H1 (cell line): ENCODE data around the gene THG1L. TPM values are rescaled to one million over a fixed set of nuclear protein-coding genes. Genes with fewer than 3 reads are reported as not detected.

ENCODE experiments used
- CTCF ChIA-PET: fragments of 300-600 bp; sonication (Branson Sonifier 250); formaldehyde crosslinking; loops from one replicate; lab custom pipeline; 2021; ENCODE audit not compliant: partially characterized antibody; lab: Charles Lee
- POLR2A ChIA-PET: fragments of 300-600 bp; sonication (Branson Sonifier 250); formaldehyde crosslinking; loops from one replicate; lab custom pipeline; 2021; ENCODE audit warnings: inconsistent platforms; ENCODE audit not compliant: partially characterized antibody; lab: Charles Lee
- DNase-seq, 2 experiments: peaks; one replicate each; pipeline versions ENCODE4 v3.0.0 to v3.0.0-alpha.2; 2010 to 2022; ENCODE audit warnings: low spot score in 2 of 2, low read depth in 1 of 2, mixed read lengths in 1 of 2
- FAIRE-seq: peaks from 2 replicates; lab custom pipeline; 2011; peaks lifted over from hg19 to GRCh38; lab: Jason Lieb, UNC
- H2AFZ ChIP-seq: 2 replicates; pipeline ENCODE4 v1.8.1; 2012; ENCODE audit warnings: low read length, inconsistent platforms
- H2AK5ac ChIP-seq: 2 replicates; pipeline ENCODE4 v1.6.1; 2013; ENCODE audit warnings: low read depth, low read length
- H2BK120ac ChIP-seq: replicated peaks from 2 replicates; pipeline ENCODE3; 2013; ENCODE audit warnings: low read depth, low read length, inconsistent platforms
- H2BK12ac ChIP-seq: 2 replicates; pipeline ENCODE4 v1.6.1; 2013; ENCODE audit warnings: low read depth, low read length
- H2BK15ac ChIP-seq: 2 replicates; pipeline ENCODE4 v1.6.1; 2013; ENCODE audit warnings: low read length
- H2BK20ac ChIP-seq: 2 replicates; pipeline ENCODE4 v1.6.1; 2013; ENCODE audit warnings: low read length
- H2BK5ac ChIP-seq: 2 replicates; pipeline ENCODE4 v1.6.1; 2013; ENCODE audit warnings: low read depth, low read length
- H3K14ac ChIP-seq: 2 replicates; pipeline ENCODE4 v1.6.1; 2013; ENCODE audit warnings: inconsistent platforms; ENCODE audit not compliant: insufficient read length
- H3K18ac ChIP-seq: 2 replicates; pipeline ENCODE4 v1.6.1; 2013; ENCODE audit warnings: low read length; ENCODE audit errors: extremely low read depth
- H3K23ac ChIP-seq: 2 replicates; pipeline ENCODE4 v1.6.1; 2013; ENCODE audit warnings: inconsistent platforms; ENCODE audit not compliant: insufficient read length
- H3K23me2 ChIP-seq: 2 replicates; pipeline ENCODE4 v1.6.1; 2013; ENCODE audit warnings: low read depth, low read length
- H3K27ac ChIP-seq: 2 replicates; pipeline ENCODE4 v1.6.1; 2011; ENCODE audit warnings: low read depth, low read length, inconsistent platforms
- H3K27me3 ChIP-seq, 4 experiments: replicated peaks in 1 of 4; 1 replicate in 1 of 4; 2 replicates in 3 of 4; pipeline versions ENCODE4 v1.6.1 to v1.8.1; 2011 to 2013; ENCODE audit warnings: low read length in 3 of 4, mild to moderate bottlenecking in 3 of 4, inconsistent platforms in 2 of 4, mixed read lengths in 2 of 4, moderate library complexity in 1 of 4; ENCODE audit not compliant: control insufficient read depth in 3 of 4, insufficient read depth in 3 of 4; ENCODE audit errors: extremely low read depth in 1 of 4
- H3K36me3 ChIP-seq, 4 experiments: 2 replicates each; pipeline versions ENCODE4 v1.6.1 to v1.8.1; 2011 to 2013; ENCODE audit warnings: mild to moderate bottlenecking in 4 of 4, low read length in 3 of 4, moderate library complexity in 2 of 4, control low read depth in 1 of 4, inconsistent platforms in 1 of 4; ENCODE audit not compliant: insufficient read depth in 4 of 4, control insufficient read depth in 2 of 4
- H3K4ac ChIP-seq: replicated peaks from 2 replicates; pipeline ENCODE3; 2013; ENCODE audit warnings: low read length, low read depth, mixed read lengths, inconsistent platforms; ENCODE audit not compliant: insufficient read length
- H3K4me1 ChIP-seq, 4 experiments: replicated peaks in 1 of 4; 1 replicate in 1 of 4; 2 replicates in 3 of 4; pipeline versions ENCODE4 v1.6.1 to v1.8.1; 2011 to 2013; ENCODE audit warnings: low read length in 3 of 4, inconsistent platforms in 2 of 4, mixed read lengths in 1 of 4; ENCODE audit not compliant: insufficient read depth in 4 of 4, control insufficient read depth in 3 of 4
- H3K4me2 ChIP-seq, 2 experiments: 2 replicates each; pipeline versions ENCODE4 v1.6.1 to v1.8.1; 2011 to 2013; ENCODE audit warnings: low read depth in 2 of 2, low read length in 2 of 2, control low read depth in 1 of 2, inconsistent platforms in 1 of 2, mild to moderate bottlenecking in 1 of 2; ENCODE audit not compliant: insufficient read depth in 1 of 2
- H3K4me3 ChIP-seq, 4 experiments: fragments of 200-600, 300-600 bp in 1 of 4; sonication (generic), shearing (Covaris generic), sonication (Bioruptor Twin) in 1 of 4; 2 replicates each; pipeline versions ENCODE4 v1.5.1 to v1.8.1; 2011 to 2016; ENCODE audit warnings: low read length in 4 of 4, low read depth in 3 of 4, control low read depth in 2 of 4, inconsistent platforms in 2 of 4, mild to moderate bottlenecking in 2 of 4, mixed read lengths in 1 of 4, moderate library complexity in 1 of 4; ENCODE audit not compliant: insufficient read depth in 2 of 4; ENCODE audit errors: extremely low read depth in 1 of 4
- H3K56ac ChIP-seq: replicated peaks from 2 replicates; pipeline ENCODE3; 2013; ENCODE audit warnings: low read depth, mild to moderate bottlenecking, mixed read lengths, low read length, inconsistent platforms; ENCODE audit not compliant: insufficient read length
- H3K79me1 ChIP-seq: 2 replicates; pipeline ENCODE4 v1.6.1; 2013; ENCODE audit warnings: low read depth, low read length, control low read depth
- H3K79me2 ChIP-seq, 2 experiments: 2 replicates each; pipeline versions ENCODE4 v1.6.1 to v1.8.1; 2012 to 2013; ENCODE audit warnings: low read length in 2 of 2, mild to moderate bottlenecking in 2 of 2, inconsistent platforms in 1 of 2; ENCODE audit not compliant: insufficient read depth in 2 of 2, control insufficient read depth in 1 of 2
- H3K9ac ChIP-seq, 4 experiments: replicated peaks in 1 of 4; 1 replicate in 1 of 4; 2 replicates in 3 of 4; pipeline versions ENCODE4 v1.6.1 to v1.8.1; 2011 to 2013; ENCODE audit warnings: low read depth in 3 of 4, low read length in 3 of 4, control low read depth in 2 of 4, mild to moderate bottlenecking in 2 of 4, moderate library complexity in 2 of 4, inconsistent platforms in 1 of 4; ENCODE audit errors: extremely low read depth in 1 of 4
- H3K9me3 ChIP-seq, 2 experiments: 2 replicates each; pipeline versions ENCODE4 v1.6.1 to v1.8.1; 2012 to 2013; ENCODE audit warnings: mild to moderate bottlenecking in 2 of 2, moderate library complexity in 2 of 2, control low read depth in 1 of 2, inconsistent platforms in 1 of 2, low read depth in 1 of 2, low read length in 1 of 2, mixed read lengths in 1 of 2; ENCODE audit not compliant: insufficient read depth in 2 of 2
- H4K20me1 ChIP-seq, 2 experiments: replicated peaks in 1 of 2; 2 replicates each; pipeline versions ENCODE3 to v1.8.1; 2011 to 2013; ENCODE audit warnings: inconsistent platforms in 2 of 2, low read length in 2 of 2, mild to moderate bottlenecking in 1 of 2; ENCODE audit not compliant: insufficient read depth in 2 of 2, control insufficient read depth in 1 of 2
- H4K5ac ChIP-seq: 2 replicates; pipeline ENCODE4 v1.6.1; 2013; ENCODE audit warnings: low read length, low read depth, mixed read lengths, inconsistent platforms; ENCODE audit not compliant: insufficient read length
- H4K8ac ChIP-seq: 2 replicates; pipeline ENCODE4 v1.8.0; 2013; ENCODE audit warnings: mild to moderate bottlenecking, moderate library complexity, low read length, inconsistent platforms; ENCODE audit not compliant: insufficient read depth; ENCODE audit errors: extremely low read depth
- H4K91ac ChIP-seq: replicated peaks from 2 replicates; pipeline ENCODE3; 2013; ENCODE audit warnings: low read length, mixed read lengths, inconsistent platforms; ENCODE audit not compliant: insufficient read length
- ATF3 ChIP-seq: IDR thresholded peaks from 2 replicates; pipeline ENCODE4 v1.6.1; 2011; ENCODE audit warnings: low read depth, mild to moderate bottlenecking, low read length; ENCODE audit not compliant: insufficient read depth
- CEBPB ChIP-seq: IDR thresholded peaks from 2 replicates; pipeline ENCODE4 v1.6.1; 2012; ENCODE audit warnings: low read depth, low read length
- CHD1 ChIP-seq: IDR thresholded peaks from 2 replicates; pipeline ENCODE4 v1.6.1; 2012; ENCODE audit warnings: low read depth, low read length, improper control_type of control experiment
- CTBP2 ChIP-seq: IDR thresholded peaks from 2 replicates; pipeline ENCODE4 v1.7.0; 2011; ENCODE audit warnings: borderline replicate concordance, mild to moderate bottlenecking, moderate library complexity, mixed read lengths, low read length; ENCODE audit not compliant: insufficient read depth, insufficient read length
- EGR1 ChIP-seq: IDR thresholded peaks from 2 replicates; pipeline ENCODE4 v1.6.1; 2011; ENCODE audit warnings: low read depth, low read length, borderline replicate concordance
- JUND ChIP-seq: IDR thresholded peaks from 2 replicates; pipeline ENCODE4 v1.6.1; 2011; ENCODE audit warnings: mild to moderate bottlenecking, improper control_type of control experiment, low read length
- KDM1A ChIP-seq: fragments of 200-600, 300-600 bp; sonication (generic); IDR thresholded peaks from 2 replicates; pipeline ENCODE4 v1.7.1; 2016; ENCODE audit warnings: mild to moderate bottlenecking, low read length, borderline replicate concordance
- SP4 ChIP-seq: IDR thresholded peaks from 2 replicates; pipeline ENCODE4 v1.6.1; 2012; ENCODE audit warnings: low read length, inconsistent platforms
- SRF ChIP-seq: IDR thresholded peaks from 2 replicates; pipeline ENCODE4 v1.6.1; 2011; ENCODE audit warnings: mild to moderate bottlenecking, low read depth, low read length, moderate library complexity
- TCF12 ChIP-seq: IDR thresholded peaks from 2 replicates; pipeline ENCODE4 v1.6.1; 2011; ENCODE audit warnings: low read depth, mild to moderate bottlenecking, low read length
- ZNF274 ChIP-seq: IDR thresholded peaks from 2 replicates; pipeline ENCODE4 v1.7.0; 2012; ENCODE audit warnings: low read length, borderline replicate concordance; ENCODE audit errors: extremely low read depth
- WGBS, 2 experiments: shearing (Covaris generic) in 1 of 2; methylation state at CpG; one replicate each; pipeline versions ENCODE4 v1.1.6 to v1.1.7; 2013 to 2015; ENCODE audit warnings: low lambda C conversion rate in 2 of 2, mixed read lengths in 2 of 2, inconsistent platforms in 1 of 2, low coverage in 1 of 2, missing lambda C conversion rate in 1 of 2; ENCODE audit not compliant: insufficient replicate concordance in 2 of 2, insufficient coverage in 1 of 2, insufficient read length in 1 of 2; ENCODE audit errors: extremely low coverage in 1 of 2, missing lambda C conversion rate in 1 of 2; 5-methylcytosine and 5-hydroxymethylcytosine counted together
- polyA plus RNA-seq, 7 experiments: library from polyadenylated mRNA; depleted of rRNA in 3 of 7; stranded (reverse) in 5 of 7; unstranded in 2 of 7; fragments of >200 nt in 5 of 7; fragments of 200-250 nt in 2 of 7; gene quantifications; 1 replicate in 5 of 7; 2 replicates in 1 of 7; 4 replicates in 1 of 7; pipeline versions ENCODE4 v1.2.1 to v1.2.3, GENCODE V29; 2011 to 2013; ENCODE audit warnings: missing spikeins in 2 of 7, mixed read lengths in 2 of 7
- total RNA-seq: library from RNA; stranded (reverse); fragmentation: NEBNext Ultra II Directional; extraction: Animal tissue kit (Norgen Biotek cat#: 25700); gene quantifications from 2 replicates; pipeline ENCODE4 v1.2.1, GENCODE V29; 2021
- TF ChIP-seq, protein P1 (sequence below), 3 experiments: IDR thresholded peaks; 1 replicate in 2 of 3; 2 replicates in 1 of 3; pipeline versions ENCODE4 v1.5.1 to v1.6.1; 2011; ENCODE audit warnings: low read length in 3 of 3, mild to moderate bottlenecking in 3 of 3, inconsistent platforms in 2 of 3, low read depth in 1 of 3, moderate library complexity in 1 of 3; ENCODE audit not compliant: insufficient read depth in 1 of 3; ENCODE audit errors: control extremely low read depth in 1 of 3

Gene THG1L
- total and polyA plus RNA-seq, 2 of the 8 experiments (the other 6 are each of a cell fraction or from before 2014, with no cell fraction given), result 8.1 to 12.4 TPM

DNA sequence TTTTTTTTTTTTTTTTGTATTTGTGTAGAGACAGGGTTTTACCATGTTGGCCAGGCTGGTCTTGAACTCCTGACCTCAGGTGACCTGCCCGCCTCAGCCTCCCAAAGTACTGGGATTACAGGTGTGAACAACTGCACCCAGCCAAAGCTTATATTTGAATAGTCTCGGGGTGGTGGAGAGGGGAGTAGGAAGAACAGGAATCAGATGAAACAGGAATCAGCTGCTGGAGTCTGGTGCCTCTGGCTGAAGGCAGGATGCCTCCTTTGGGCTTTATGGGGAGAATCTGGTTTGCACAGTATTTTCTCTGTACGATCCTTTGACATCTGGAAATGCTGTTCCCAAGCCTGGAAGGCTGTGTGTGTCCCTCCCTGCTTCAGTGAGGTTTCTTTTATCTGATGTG is 49.0 kb upstream of the THG1L start:
- Histone ChIP-seq H4K8ac (no peak overlapping the region), H3K4ac (no peak overlapping the region), H3K27ac (no peak overlapping the region), H3K4me1 (no peaks in the 10 kb centered on the region), H3K79me2 (no peaks in the 10 kb centered on the region), H3K23me2 (no peaks in the 10 kb centered on the region), H3K18ac (no peak overlapping the region), H3K9ac (no peak overlapping the region), H3K36me3 (no peaks in the 10 kb centered on the region), H3K4me3 (no peak overlapping the region), H4K20me1 (no peaks in the 10 kb centered on the region), H2BK5ac (no peak overlapping the region), H3K23ac (no peak overlapping the region), H3K79me1 (no peaks in the 10 kb centered on the region), H3K14ac (no peak overlapping the region), H2BK20ac (no peak overlapping the region), H2BK12ac (no peak overlapping the region), H2BK15ac (no peak overlapping the region), H3K56ac (no peak overlapping the region), H2AK5ac (no peak overlapping the region), H4K91ac (no peak overlapping the region), H4K5ac (no peak overlapping the region), H3K4me2 (no peak overlapping the region), H2AFZ (no peak overlapping the region), H2BK120ac (no peak overlapping the region), H3K9me3 (no peaks in the 10 kb centered on the region), H3K27me3 (no peaks in the 10 kb centered on the region)
- no peak for FAIRE-seq
- POLR2A ChIA-PET, result no interaction called here
- CTCF ChIA-PET, result interaction anchor here (0.6 to 3.5 kb wide), 6 partner anchors 8 to 593 kb away, joined by 3 to 15 read pairs (median 5); partner anchors contain the start of gene LSM11
- WGBS, 2 experiments, result 77% methylated on average over 3 of the region's 3 CpGs; no CpG with 5 or more reads in 1 of the 2 experiments
- no peak for DNase-seq
- no peak for TF ChIP-seq SRF
- TF ChIP-seq CEBPB, result no peak
- no peak for TF ChIP-seq SP4
- TF ChIP-seq KDM1A, result no peak
- no peak for TF ChIP-seq ZNF274
- TF ChIP-seq JUND, result no peak
- no peak for TF ChIP-seq TCF12
- TF ChIP-seq EGR1, result no peak
- TF ChIP-seq ATF3, result no peak
- TF ChIP-seq CHD1, result no peak
- no peak for TF ChIP-seq CTBP2
- TF ChIP-seq, protein P1, sequence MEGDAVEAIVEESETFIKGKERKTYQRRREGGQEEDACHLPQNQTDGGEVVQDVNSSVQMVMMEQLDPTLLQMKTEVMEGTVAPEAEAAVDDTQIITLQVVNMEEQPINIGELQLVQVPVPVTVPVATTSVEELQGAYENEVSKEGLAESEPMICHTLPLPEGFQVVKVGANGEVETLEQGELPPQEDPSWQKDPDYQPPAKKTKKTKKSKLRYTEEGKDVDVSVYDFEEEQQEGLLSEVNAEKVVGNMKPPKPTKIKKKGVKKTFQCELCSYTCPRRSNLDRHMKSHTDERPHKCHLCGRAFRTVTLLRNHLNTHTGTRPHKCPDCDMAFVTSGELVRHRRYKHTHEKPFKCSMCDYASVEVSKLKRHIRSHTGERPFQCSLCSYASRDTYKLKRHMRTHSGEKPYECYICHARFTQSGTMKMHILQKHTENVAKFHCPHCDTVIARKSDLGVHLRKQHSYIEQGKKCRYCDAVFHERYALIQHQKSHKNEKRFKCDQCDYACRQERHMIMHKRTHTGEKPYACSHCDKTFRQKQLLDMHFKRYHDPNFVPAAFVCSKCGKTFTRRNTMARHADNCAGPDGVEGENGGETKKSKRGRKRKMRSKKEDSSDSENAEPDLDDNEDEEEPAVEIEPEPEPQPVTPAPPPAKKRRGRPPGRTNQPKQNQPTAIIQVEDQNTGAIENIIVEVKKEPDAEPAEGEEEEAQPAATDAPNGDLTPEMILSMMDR (IDR thresholded peaks at IDR 0.05; ENCODE audit: control extremely low read depth in 1 of 3, insufficient read depth in 1 of 3, low read depth in 1 of 3, low read length in 3 of 3), result no peak
